Thyroid gland (tissue), 4 donors: ENCODE results near the gene CYP2B6.
"Not testable (repeated sequence)": the region's sequence is repeated elsewhere in the genome, so short reads cannot be mapped to it uniquely, and the experiment has no call there.

ENCODE experiments used
- POLR2A ChIP-seq, 2 donors: fragments of 450-650 bp; IDR thresholded peaks; one replicate each; pipeline ENCODE4 v1.6.1; 2017; ENCODE audit warnings: antibody characterized with exemption in 2 of 2, mild to moderate bottlenecking in 2 of 2, moderate library complexity in 1 of 2
- TF ChIP-seq, protein P1 (sequence below), 6 experiments: fragments of 200-600 bp in 3 of 6; fragments of 450-650 bp in 3 of 6; sonication (generic) in 3 of 6; IDR thresholded peaks; one replicate each; pipeline ENCODE4 v1.5.1; 2016 to 2019; ENCODE audit warnings: antibody characterized with exemption in 6 of 6, mild to moderate bottlenecking in 2 of 6, inconsistent platforms in 1 of 6, moderate library complexity in 1 of 6

DNA sequence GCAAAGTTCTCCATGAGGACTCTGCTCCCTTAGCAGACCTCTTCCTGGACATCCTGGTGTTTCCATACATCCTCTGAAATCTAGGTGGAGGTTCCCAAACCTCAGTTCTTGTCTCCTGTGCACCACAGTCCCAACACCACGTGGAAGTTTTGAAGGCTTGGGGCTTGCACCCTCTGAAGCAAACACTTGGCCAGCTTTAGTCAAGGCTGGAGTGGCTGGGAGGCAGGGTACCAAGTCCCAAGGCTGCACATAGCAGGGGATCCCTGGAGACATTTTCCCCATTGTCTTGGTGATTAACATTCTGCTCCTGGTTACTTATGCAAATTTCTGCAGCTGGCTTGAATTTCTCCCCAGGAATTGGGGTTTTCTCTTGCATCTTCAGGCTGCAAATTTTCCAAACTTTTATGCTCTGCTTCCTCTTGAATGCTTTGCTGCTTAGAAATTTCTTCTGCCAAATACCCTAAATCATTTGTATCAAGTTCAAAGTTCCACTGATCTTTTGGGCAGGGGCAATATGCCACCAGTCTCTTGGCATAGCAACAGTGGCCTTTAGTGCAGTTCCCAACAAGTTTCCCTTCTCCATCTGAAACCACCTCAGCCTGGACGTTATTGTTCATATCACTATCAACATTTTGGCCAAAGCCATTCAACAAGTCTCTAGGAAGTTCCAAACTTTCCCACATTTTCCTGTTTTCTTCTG is 10.2 kb upstream of the CYP2B6 start:
- TF ChIP-seq, protein P1, sequence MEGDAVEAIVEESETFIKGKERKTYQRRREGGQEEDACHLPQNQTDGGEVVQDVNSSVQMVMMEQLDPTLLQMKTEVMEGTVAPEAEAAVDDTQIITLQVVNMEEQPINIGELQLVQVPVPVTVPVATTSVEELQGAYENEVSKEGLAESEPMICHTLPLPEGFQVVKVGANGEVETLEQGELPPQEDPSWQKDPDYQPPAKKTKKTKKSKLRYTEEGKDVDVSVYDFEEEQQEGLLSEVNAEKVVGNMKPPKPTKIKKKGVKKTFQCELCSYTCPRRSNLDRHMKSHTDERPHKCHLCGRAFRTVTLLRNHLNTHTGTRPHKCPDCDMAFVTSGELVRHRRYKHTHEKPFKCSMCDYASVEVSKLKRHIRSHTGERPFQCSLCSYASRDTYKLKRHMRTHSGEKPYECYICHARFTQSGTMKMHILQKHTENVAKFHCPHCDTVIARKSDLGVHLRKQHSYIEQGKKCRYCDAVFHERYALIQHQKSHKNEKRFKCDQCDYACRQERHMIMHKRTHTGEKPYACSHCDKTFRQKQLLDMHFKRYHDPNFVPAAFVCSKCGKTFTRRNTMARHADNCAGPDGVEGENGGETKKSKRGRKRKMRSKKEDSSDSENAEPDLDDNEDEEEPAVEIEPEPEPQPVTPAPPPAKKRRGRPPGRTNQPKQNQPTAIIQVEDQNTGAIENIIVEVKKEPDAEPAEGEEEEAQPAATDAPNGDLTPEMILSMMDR (IDR thresholded peaks at IDR 0.05) = not testable (repeated sequence)
- not testable (repeated sequence) for TF ChIP-seq POLR2A (IDR thresholded peaks at IDR 0.05)
